Stomach (tissue), 4 donors: ENCODE data around the gene GRB10.

ENCODE experiments used
- CTCF ChIP-seq, 7 experiments: fragments of 450-650 bp in 4 of 7; fragments of 200-600 bp in 3 of 7; sonication (generic) in 3 of 7; IDR thresholded peaks; one replicate each; pipeline ENCODE4 v1.5.1; 2016 to 2019; ENCODE audit warnings: antibody characterized with exemption in 7 of 7, control low read depth in 2 of 7, mild to moderate bottlenecking in 1 of 7
- EP300 ChIP-seq: sonication (generic); formaldehyde crosslinking; IDR thresholded peaks from one replicate; pipeline ENCODE4 v1.6.1; 2017; ENCODE audit warnings: antibody characterized with exemption
- POLR2A ChIP-seq, 4 donors: fragments of 450-650 bp; IDR thresholded peaks; one replicate each; pipeline ENCODE4 v1.6.1; 2016; ENCODE audit warnings: antibody characterized with exemption in 4 of 4, control low read depth in 2 of 4, mild to moderate bottlenecking in 1 of 4, moderate library complexity in 1 of 4

- TF ChIP-seq POLR2A (IDR thresholded peaks at IDR 0.05): no peak
- no peak for TF ChIP-seq EP300
- TF ChIP-seq CTCF (IDR thresholded peaks at IDR 0.05): no peak
Observed at GRCh38 chr7:50795253-50795652, 12.6 kb upstream of the GRB10 start.
